ENCODE data around the gene FOXB1.

Gene FOXB1

GRCh38 chr15:60017538-60018520 lies 13.7 kb downstream of the FOXB1 start:
- DNase-seq (ENCODE audit: low read depth in 1 of 2, low spot score in 1 of 2) = no peak

- no peak for DNase-seq (ENCODE audit: low read depth in 1 of 2, low spot score in 1 of 2)
Observed at GRCh38 chr15:60020736-60021135, 16.6 kb downstream of the FOXB1 start.

DNA sequence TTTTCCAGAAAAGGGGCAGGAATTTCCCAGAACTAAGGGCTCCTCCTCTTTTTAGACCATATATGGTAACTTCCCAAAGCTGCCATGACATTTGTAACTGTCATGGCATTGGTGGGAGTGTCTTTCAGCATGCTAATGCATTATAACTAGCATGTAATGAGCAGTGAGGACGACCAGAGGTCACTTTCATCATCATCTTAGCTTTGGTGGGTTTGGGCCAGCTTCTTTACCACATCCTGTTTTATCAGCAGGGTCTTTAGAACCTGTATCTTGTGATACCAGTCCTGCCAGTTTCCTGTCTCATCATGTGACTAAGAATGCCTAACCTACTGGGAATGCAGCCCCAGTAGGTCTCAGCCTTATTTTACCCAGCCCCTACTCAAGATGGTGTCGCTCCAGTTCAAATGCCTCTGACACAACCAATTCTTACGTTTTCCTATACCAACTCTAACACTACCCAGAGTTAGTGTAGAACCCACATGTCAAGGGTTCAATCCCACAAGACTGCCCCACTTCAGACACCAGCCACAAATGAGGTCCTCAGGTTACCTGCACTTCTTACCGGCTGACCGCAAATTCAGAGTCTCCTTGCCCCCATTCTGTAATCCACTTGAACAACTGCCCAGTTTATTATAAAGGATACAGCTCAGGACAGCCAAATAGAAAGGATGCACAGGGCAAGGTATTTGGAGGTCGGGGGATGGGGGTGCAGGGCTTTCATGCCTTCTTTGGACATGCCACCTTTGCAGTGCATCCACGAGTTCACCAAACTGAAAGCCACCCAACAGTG lies 17.7 kb downstream of the FOXB1 start:
- no peak for DNase-seq (ENCODE audit: low read depth in 1 of 2, low spot score in 1 of 2)

DNA sequence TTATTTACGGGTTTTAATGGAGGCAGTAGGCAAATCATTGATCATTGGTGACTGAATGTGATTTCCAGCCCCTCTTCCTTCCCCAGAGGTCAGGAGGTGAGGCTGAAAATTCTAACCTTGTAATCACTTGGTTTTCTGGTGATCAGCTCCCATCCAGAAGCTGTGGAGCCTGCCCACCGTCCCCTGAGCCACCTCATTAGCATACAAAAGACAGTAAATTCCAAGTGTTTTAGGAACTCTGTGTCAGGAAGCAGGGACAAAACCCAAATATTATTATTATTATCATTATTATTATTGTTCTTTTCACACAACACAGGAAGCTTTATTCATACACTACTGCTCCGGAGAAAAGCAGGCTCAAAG lies 18.2 kb downstream of the FOXB1 start:
- DNase-seq (ENCODE audit: low read depth in 1 of 2, low spot score in 1 of 2) = no peak

GRCh38 chr15:60026555-60026954 lies 22.4 kb downstream of the FOXB1 start:
- DNase-seq (ENCODE audit: low read depth in 1 of 2, low spot score in 1 of 2) = no peak

- DNase-seq (ENCODE audit: low read depth in 1 of 2, low spot score in 1 of 2) = no peak
Observed at GRCh38 chr15:60035344-60035743, 31.2 kb downstream of the FOXB1 start.

- DNase-seq (ENCODE audit: low read depth in 1 of 2, low spot score in 1 of 2) = no peak
Observed at GRCh38 chr15:60039316-60039715, 35.2 kb downstream of the FOXB1 start.

DNA sequence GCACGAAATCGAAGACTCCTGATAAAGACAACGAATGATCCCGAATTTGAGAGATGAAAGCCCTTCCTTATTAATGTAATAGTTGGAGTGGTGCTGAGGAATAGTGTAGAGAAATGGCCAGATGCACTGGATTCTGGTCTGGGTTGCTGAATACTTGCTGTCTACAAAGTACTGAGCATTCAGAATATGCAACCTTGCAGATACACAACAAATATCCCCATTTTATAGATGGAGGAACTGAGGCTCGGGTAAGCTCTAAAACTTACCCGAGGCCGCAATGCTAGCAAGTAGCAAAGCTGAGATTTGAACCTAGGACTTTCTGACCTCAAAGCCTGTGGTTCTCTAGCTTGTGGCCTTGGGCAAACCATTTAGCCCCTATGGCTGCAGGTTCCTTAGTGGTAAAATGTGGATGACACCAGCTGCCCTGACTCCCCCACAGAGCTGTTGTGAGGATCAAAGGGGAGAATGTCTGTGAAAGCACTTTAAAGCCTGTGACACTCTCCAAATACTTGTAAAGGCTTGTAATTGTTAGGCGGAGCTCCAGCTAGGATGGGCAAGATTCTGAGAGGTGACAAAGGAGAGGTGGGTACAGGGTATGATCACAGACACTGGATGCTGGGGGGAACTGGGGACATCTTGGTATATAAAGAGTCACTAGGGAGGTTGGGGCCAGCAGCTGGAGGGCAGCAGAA lies 39.8 kb downstream of the FOXB1 start:
- no peak for DNase-seq (ENCODE audit: low read depth in 1 of 2, low spot score in 1 of 2)

DNA sequence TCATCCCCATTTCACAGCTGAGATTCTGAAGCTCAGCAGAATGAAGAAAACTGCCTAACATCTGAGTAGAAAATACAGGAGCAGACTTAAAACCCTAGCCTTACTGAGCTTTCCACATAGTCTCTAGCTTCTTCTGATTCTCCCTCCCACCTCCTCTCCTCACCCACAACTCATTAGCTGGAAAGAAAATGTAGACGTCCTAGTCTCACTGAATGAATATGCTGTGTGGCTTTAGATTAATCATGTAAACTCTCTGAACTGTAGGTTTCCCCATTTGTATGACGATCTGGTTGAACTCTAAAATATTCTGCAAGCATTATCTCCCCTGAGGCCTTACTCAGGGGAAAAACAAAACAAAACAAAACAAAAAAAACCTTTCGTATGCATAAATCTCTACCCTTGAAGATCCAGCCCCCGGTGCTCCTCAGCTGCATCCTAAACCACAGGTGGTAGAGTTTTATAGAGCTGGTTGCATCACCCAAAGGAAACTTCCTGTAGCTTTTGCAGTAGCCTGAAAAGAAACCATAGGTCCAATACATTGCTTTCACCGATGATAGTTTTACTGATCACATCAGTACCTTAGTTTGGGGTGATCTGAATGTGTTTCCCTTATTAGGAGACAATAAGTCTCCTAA lies 40.6 kb downstream of the FOXB1 start:
- no peak for DNase-seq (ENCODE audit: low read depth in 1 of 2, low spot score in 1 of 2)

DNA sequence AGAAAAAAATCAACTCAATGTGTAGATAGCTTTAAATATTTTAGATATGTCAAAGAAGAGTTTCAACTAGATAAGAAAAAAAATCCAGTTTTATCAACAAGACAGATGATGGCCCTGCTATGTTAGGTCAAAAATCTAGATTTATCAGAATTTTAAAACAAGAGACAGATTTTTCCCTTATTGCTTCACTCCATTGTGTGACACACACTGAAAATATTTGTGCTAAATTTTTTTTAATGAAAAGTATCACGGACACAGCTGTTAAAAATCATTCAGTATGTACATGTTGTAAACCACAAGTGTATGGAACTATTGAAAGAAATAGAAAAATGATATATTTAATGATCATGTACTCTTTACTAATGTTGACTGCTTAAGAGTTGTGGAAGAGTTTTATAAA lies 43.6 kb downstream of the FOXB1 start:
- no peak for DNase-seq (ENCODE audit: low read depth in 1 of 2, low spot score in 1 of 2)

DNA sequence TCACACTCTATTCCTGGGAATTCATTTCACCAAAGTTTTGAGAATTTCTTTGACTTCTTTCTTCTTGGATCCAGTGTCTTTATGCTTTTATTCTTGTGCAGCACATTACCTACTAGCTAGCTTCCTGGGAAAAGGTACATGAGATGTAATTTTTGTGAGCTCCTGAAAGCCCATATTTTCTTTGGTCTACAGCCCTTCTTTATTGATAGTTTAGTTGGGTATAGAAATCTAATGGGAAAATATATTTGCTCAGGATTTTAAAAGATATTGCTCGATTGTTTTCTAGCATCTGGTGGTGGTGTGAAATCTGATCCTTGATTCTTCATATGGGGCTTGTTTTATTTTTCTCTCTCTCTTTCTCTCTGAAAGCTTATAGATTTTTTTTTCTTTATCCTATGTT lies 45.8 kb downstream of the FOXB1 start:
- no peak for DNase-seq (ENCODE audit: low read depth in 1 of 2, low spot score in 1 of 2)

DNA sequence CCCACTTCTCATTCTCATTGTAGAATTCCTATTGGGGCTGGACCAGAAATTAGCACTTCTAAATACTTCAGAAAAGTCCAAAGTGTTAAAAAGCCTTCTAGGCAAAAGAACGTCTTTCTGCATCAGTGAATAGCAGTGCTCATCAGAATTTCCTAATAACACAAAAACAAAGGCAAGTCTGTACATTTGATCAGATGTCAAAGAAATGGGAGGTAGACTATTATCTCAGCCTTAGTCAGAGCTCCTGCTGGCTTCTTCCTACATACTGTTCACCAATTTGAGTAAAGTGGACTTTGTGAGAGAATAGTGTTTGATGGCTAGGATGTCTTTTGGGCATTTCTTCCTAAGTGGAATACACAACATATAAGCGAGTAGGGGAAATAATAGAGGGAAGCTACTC lies 48.7 kb downstream of the FOXB1 start:
- DNase-seq (ENCODE audit: low read depth in 1 of 2, low spot score in 1 of 2) = no peak

- DNase-seq (ENCODE audit: low read depth in 1 of 2, low spot score in 1 of 2) = no peak
Observed at GRCh38 chr15:60054472-60054871, 50.4 kb downstream of the FOXB1 start.

Data from activated CD4-positive, alpha-beta T cell treated with anti-CD3 and anti-CD28 coated beads, Interleukin-2, amount 50 U/mL, for 24 hours (primary cell).